A549 (cell line): ENCODE results near the gene CYP4F11. TPM values are rescaled to one million over a fixed set of nuclear protein-coding genes. Genes with fewer than 3 reads are reported as not detected.
"Not testable (repeated sequence)": the region's sequence is repeated elsewhere in the genome, so short reads cannot be mapped to it uniquely, and the experiment has no call there.

Source experiments
- ATAC-seq, 2 experiments: fragments of 200-7000 bp in 1 of 2; fragments of >200 bp in 1 of 2; cut with Nextera tagmentation in 1 of 2; cut with Tn5 transposase in 1 of 2; 3 replicates each; pipeline versions ENCODE4 v1.8.0 to v1.9.1; 2018 to 2020; ENCODE audit warnings: mild to moderate bottlenecking in 1 of 2, moderate library complexity in 1 of 2
- CTCF ChIA-PET: fragments of 300-600 bp; sonication (Branson Sonifier 250); formaldehyde crosslinking; extraction: SDS; loops from one replicate; lab custom pipeline; 2021; ENCODE audit warnings: antibody characterized with exemption, inconsistent platforms; lab: Yijun Ruan, JAX
- POLR2A ChIA-PET: fragments of 350-600 bp; formaldehyde crosslinking; extraction: SDS; loops from one replicate; lab custom pipeline; 2021; ENCODE audit warnings: antibody characterized with exemption, inconsistent platforms; lab: Yijun Ruan, JAX
- DNase-seq, 2 experiments: peaks; one replicate each; pipeline versions ENCODE4 v3.0.0 to v3.0.0-alpha.2; 2011 to 2016; ENCODE audit warnings: low read depth in 1 of 2, low spot score in 1 of 2
- FAIRE-seq: peaks from 2 replicates; lab custom pipeline; 2011; peaks lifted over from hg19 to GRCh38; lab: Jason Lieb, UNC
- H3K27ac ChIP-seq, 2 experiments: fragments of >200 bp; sonication (Bioruptor Twin); formaldehyde crosslinking; 3 replicates each; pipeline ENCODE4 v1.5.1; 2016 to 2017
- H3K4me1 ChIP-seq: fragments of >200 bp; sonication (Bioruptor Twin); formaldehyde crosslinking; 3 replicates; pipeline ENCODE4 v1.6.1; 2016
- H3K4me2 ChIP-seq: fragments of >200 bp; sonication (Bioruptor Twin); formaldehyde crosslinking; 3 replicates; pipeline ENCODE4 v1.6.1; 2016
- H3K4me3 ChIP-seq: fragments of >200 bp; sonication (Bioruptor Twin); formaldehyde crosslinking; 3 replicates; pipeline ENCODE4 v1.5.1; 2016
- H3K9me3 ChIP-seq: fragments of >200 bp; sonication (Bioruptor Twin); formaldehyde crosslinking; 3 replicates; pipeline ENCODE4 v1.6.1; 2016
- CBX2 ChIP-seq: fragments of 200-600 bp; sonication (generic); IDR thresholded peaks from 2 replicates; pipeline ENCODE4 v1.6.1; 2016; ENCODE audit warnings: low read depth, mild to moderate bottlenecking, borderline replicate concordance
- FOSB ChIP-seq: fragments of 250-450 bp; sonication (Bioruptor Pico); IDR thresholded peaks from 2 replicates; pipeline ENCODE4 v1.5.0; 2020; ENCODE audit warnings: mild to moderate bottlenecking, moderate library complexity
- FOXS1 ChIP-seq: fragments of 250-450 bp; sonication (Bioruptor Pico); IDR thresholded peaks from 2 replicates; pipeline ENCODE4 v1.5.0; 2020; ENCODE audit warnings: mild to moderate bottlenecking, moderate library complexity
- HEYL ChIP-seq: fragments of 250-450 bp; sonication (Bioruptor Pico); IDR thresholded peaks from 2 replicates; pipeline ENCODE4 v1.8.0; 2021; ENCODE audit warnings: mild to moderate bottlenecking, moderate library complexity
- HOXB13 ChIP-seq: fragments of 250-450 bp; sonication (Bioruptor Pico); IDR thresholded peaks from 2 replicates; pipeline ENCODE4 v1.5.0; 2020; ENCODE audit warnings: low read depth, mild to moderate bottlenecking, moderate library complexity
- NPAS2 ChIP-seq: fragments of 250-450 bp; sonication (Bioruptor Pico); IDR thresholded peaks from 2 replicates; pipeline ENCODE4 v1.8.0; 2022; ENCODE audit warnings: mild to moderate bottlenecking, moderate library complexity, borderline replicate concordance
- RAD21 ChIP-seq, 2 experiments: fragments of >200 bp in 1 of 2; sonication (Bioruptor Twin) in 1 of 2; formaldehyde crosslinking in 1 of 2; IDR thresholded peaks in 1 of 2; conservative IDR thresholded peaks in 1 of 2; 2 replicates in 1 of 2; 3 replicates in 1 of 2; pipeline ENCODE4 v1.6.1; 2012 to 2018; ENCODE audit warnings: inconsistent platforms in 1 of 2
- RARB ChIP-seq: fragments of 250-450 bp; sonication (Bioruptor Pico); IDR thresholded peaks from 2 replicates; pipeline ENCODE4 v1.8.0; 2021; ENCODE audit warnings: mild to moderate bottlenecking, moderate library complexity
- SMC3 ChIP-seq: fragments of >200 bp; sonication (Bioruptor Twin); formaldehyde crosslinking; IDR thresholded peaks from 3 replicates; pipeline ENCODE4 v1.6.1; 2018; ENCODE audit warnings: inconsistent platforms
- TFCP2L1 ChIP-seq: fragments of 250-450 bp; sonication (Bioruptor Pico); IDR thresholded peaks from 2 replicates; pipeline ENCODE4 v1.5.0; 2021; ENCODE audit warnings: mild to moderate bottlenecking
- ZFP36 ChIP-seq: fragments of 450-650 bp; IDR thresholded peaks from 2 replicates; pipeline ENCODE4 v1.6.1; 2014; ENCODE audit warnings: borderline replicate concordance; ENCODE audit not compliant: partially characterized antibody
- ZNF302 ChIP-seq: fragments of 250-450 bp; sonication (Bioruptor Pico); IDR thresholded peaks from 2 replicates; pipeline ENCODE4 v1.9.0; 2021; ENCODE audit warnings: inconsistent platforms, mild to moderate bottlenecking, moderate library complexity
- ZSCAN20 ChIP-seq: fragments of 250-450 bp; sonication (Bioruptor Pico); IDR thresholded peaks from 2 replicates; pipeline ENCODE4 v1.8.0; 2022; ENCODE audit warnings: mild to moderate bottlenecking, moderate library complexity
- WGBS: methylation state at CpG from one replicate; pipeline ENCODE4 v1.1.6; 2017; ENCODE audit errors: missing lambda C conversion rate; 5-methylcytosine and 5-hydroxymethylcytosine counted together
- polyA plus RNA-seq, 4 experiments: library from polyadenylated mRNA; depleted of rRNA in 3 of 4; stranded (reverse); fragments of >200 nt; fragmentation: RNase III in 1 of 4; extraction: RNeasy Plus Mini Kit Qiagen cat#74134 plus additional on column Dnase treatment in 1 of 4; gene quantifications; 2 replicates in 3 of 4; 3 replicates in 1 of 4; pipeline ENCODE4 v1.2.3, GENCODE V29; 2011 to 2017
- TF ChIP-seq, protein P1 (sequence below): IDR thresholded peaks from 2 replicates; pipeline ENCODE4 v1.6.1; 2012
- TF ChIP-seq, protein P2 (sequence below): fragments of 200-600 bp; sonication (generic); IDR thresholded peaks from 2 replicates; pipeline ENCODE4 v1.6.1; 2016; ENCODE audit warnings: antibody characterized with exemption, mild to moderate bottlenecking, moderate library complexity
- TF ChIP-seq, protein P3 (sequence below): fragments of >200 bp; sonication (Bioruptor Twin); formaldehyde crosslinking; IDR thresholded peaks from 2 replicates; pipeline ENCODE4 v1.6.1; 2016
- TF ChIP-seq, protein P4 (sequence below): IDR thresholded peaks from 2 replicates; pipeline ENCODE4 v1.6.1; 2012; ENCODE audit warnings: low read depth, borderline replicate concordance

The CYP4F11 gene
- polyA plus RNA-seq, 2 of the 4 experiments (the other 2 are of a cell fraction), result 4.0 to 26.2 TPM

DNA sequence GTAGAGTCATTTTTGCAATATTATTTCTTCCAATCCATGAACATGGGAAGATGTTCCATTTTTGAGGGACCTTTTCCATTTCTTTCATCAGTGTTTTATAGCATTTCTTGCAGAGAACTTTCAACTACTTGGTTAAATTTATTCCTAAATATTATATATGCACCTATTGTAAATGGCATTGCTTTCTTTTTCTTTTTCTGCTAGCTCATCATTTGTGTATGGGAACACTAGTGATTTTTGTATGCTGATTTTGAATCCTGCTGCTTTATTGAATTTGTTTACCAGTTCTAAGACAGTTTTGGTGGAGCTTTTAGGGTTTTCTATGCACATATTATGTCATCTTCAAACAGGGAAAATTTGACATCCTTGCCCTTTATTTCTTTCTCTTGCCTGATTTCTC, 29.3 kb downstream of the CYP4F11 start:
- TF ChIP-seq ZNF302 (CRISPR knock-in tag), result no peak
- no peak for TF ChIP-seq CBX2
- TF ChIP-seq RARB (CRISPR knock-in tag), result no peak
- TF ChIP-seq ZSCAN20, result no peak
- TF ChIP-seq, protein P1, sequence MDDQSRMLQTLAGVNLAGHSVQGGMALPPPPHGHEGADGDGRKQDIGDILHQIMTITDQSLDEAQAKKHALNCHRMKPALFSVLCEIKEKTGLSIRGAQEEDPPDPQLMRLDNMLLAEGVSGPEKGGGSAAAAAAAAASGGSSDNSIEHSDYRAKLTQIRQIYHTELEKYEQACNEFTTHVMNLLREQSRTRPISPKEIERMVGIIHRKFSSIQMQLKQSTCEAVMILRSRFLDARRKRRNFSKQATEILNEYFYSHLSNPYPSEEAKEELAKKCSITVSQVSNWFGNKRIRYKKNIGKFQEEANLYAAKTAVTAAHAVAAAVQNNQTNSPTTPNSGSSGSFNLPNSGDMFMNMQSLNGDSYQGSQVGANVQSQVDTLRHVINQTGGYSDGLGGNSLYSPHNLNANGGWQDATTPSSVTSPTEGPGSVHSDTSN, result no peak
- no peak for TF ChIP-seq FOSB
- TF ChIP-seq, protein P2, sequence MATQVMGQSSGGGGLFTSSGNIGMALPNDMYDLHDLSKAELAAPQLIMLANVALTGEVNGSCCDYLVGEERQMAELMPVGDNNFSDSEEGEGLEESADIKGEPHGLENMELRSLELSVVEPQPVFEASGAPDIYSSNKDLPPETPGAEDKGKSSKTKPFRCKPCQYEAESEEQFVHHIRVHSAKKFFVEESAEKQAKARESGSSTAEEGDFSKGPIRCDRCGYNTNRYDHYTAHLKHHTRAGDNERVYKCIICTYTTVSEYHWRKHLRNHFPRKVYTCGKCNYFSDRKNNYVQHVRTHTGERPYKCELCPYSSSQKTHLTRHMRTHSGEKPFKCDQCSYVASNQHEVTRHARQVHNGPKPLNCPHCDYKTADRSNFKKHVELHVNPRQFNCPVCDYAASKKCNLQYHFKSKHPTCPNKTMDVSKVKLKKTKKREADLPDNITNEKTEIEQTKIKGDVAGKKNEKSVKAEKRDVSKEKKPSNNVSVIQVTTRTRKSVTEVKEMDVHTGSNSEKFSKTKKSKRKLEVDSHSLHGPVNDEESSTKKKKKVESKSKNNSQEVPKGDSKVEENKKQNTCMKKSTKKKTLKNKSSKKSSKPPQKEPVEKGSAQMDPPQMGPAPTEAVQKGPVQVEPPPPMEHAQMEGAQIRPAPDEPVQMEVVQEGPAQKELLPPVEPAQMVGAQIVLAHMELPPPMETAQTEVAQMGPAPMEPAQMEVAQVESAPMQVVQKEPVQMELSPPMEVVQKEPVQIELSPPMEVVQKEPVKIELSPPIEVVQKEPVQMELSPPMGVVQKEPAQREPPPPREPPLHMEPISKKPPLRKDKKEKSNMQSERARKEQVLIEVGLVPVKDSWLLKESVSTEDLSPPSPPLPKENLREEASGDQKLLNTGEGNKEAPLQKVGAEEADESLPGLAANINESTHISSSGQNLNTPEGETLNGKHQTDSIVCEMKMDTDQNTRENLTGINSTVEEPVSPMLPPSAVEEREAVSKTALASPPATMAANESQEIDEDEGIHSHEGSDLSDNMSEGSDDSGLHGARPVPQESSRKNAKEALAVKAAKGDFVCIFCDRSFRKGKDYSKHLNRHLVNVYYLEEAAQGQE, result no peak
- no peak for TF ChIP-seq ZFP36
- TF ChIP-seq HOXB13 (CRISPR knock-in tag), result no peak
- TF ChIP-seq TFCP2L1 (CRISPR knock-in tag), result no peak
- TF ChIP-seq FOXS1 (CRISPR knock-in tag), result no peak
- no peak for TF ChIP-seq NPAS2 (CRISPR knock-in tag)
- H3K4me1 ChIP-seq, result no peaks in the 10 kb centered on the region
- no peak for ATAC-seq
- POLR2A ChIA-PET, result no interaction called here
- no peak for DNase-seq
- FAIRE-seq, result no peak
- CTCF ChIA-PET, result interaction anchor here (0.6 kb wide), 1 partner anchor 232 kb away, joined by 3 read pairs; the partner anchor contains the start of gene CYP4F12
- no peak overlapping the region for H3K4me3 ChIP-seq
- no peak overlapping the region for H3K4me2 ChIP-seq
- H3K27ac ChIP-seq, result no peak overlapping the region
- peaks cover 5% of the 10 kb centered on the region; the same call in 2 of the 3 replicates for H3K9me3 ChIP-seq

DNA sequence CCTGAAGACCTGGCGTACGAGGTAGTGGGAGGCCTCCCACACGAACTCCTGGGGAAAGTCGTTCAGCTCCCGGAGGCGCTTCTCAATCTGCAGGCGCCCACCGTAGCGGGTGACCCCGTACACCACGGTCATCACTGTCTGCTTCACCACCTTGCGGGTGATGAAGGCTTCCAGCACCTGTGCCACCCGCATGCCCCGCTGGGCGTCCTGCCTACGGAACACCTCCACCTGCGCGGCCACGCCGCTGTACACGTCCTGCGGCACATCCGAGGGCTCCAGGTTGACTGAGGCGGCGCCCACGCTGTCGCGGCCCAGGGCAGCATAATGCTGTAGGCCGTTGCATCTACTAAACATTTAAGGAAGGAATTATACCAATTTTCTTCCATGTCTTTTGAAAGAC, 31.4 kb downstream of the CYP4F11 start:
- H3K4me3 ChIP-seq, POLR2A ChIA-PET, ATAC-seq, CTCF ChIA-PET, H3K4me1 ChIP-seq, DNase-seq, H3K27ac ChIP-seq, FAIRE-seq, H3K9me3 ChIP-seq, H3K4me2 ChIP-seq: not testable (repeated sequence)
- WGBS, result 0% methylated on average over 1 of the region's 29 CpGs

DNA sequence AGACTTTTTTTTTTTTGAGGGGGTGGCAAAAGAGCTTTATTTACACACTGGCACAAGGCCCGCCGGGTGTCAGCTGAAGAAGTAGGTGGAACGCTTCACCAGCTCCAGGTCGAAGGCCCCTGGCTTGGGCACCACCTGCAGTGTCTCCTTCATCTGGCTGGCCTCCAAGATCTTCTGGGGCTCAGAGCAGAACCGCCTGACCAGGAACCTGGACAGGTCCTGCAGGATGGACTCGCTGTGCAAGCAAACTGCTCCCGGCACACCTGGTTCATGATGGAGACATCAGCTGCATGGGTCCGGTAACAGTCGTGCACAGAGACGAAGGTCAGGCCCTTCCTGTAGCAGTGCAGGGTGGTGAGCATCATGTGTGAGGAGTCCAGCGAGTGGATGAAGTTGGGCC, 32.1 kb downstream of the CYP4F11 start:
- Histone ChIP-seq H3K9me3 (peaks cover 5% of the 10 kb centered on the region; the same call in 2 of the 3 replicates), H3K27ac (no peak overlapping the region), H3K4me3 (no peak overlapping the region), H3K4me2 (no peak overlapping the region), H3K4me1 (no peaks in the 10 kb centered on the region)
- 71% methylated on average over 8 of the region's 11 CpGs for WGBS
- DNase-seq (no peak), ATAC-seq (no peak), FAIRE-seq (no peak)
- ChIA-PET CTCF (no interaction called here), POLR2A (no interaction called here)
- TF ChIP-seq ZNF302 (CRISPR knock-in tag), result no peak
- TF ChIP-seq RAD21 (conservative IDR thresholded peaks at IDR 0.05 in 1 of 2, IDR thresholded peaks at IDR 0.05 in 1 of 2), result no peak
- no peak for TF ChIP-seq SMC3
- no peak for TF ChIP-seq HEYL
- TF ChIP-seq, protein P3, sequence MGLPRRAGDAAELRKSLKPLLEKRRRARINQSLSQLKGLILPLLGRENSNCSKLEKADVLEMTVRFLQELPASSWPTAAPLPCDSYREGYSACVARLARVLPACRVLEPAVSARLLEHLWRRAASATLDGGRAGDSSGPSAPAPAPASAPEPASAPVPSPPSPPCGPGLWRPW, result no peak
- TF ChIP-seq, protein P4, sequence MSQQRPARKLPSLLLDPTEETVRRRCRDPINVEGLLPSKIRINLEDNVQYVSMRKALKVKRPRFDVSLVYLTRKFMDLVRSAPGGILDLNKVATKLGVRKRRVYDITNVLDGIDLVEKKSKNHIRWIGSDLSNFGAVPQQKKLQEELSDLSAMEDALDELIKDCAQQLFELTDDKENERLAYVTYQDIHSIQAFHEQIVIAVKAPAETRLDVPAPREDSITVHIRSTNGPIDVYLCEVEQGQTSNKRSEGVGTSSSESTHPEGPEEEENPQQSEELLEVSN, result no peak
- TF ChIP-seq ZSCAN20, result no peak
